Fibroblast of skin of scalp (primary cell): ENCODE data around the gene CRYGB. TPM values are rescaled to one million over a fixed set of nuclear protein-coding genes. Genes with fewer than 3 reads are reported as not detected.
A peak's percentile ranks its signal among the peaks of the same experiment; 100 is the strongest.

Source experiments
- DNase-seq: peaks from one replicate; pipeline ENCODE4 v3.0.0-alpha.2; 2013
- polyA plus RNA-seq, 2 experiments: library from polyadenylated mRNA; unstranded; fragments of 120-200 nt; gene quantifications; one replicate each; pipeline ENCODE4 v1.2.1, GENCODE V29; 2013; ENCODE audit not compliant: insufficient read length in 2 of 2

CRYGB gene, protein sequence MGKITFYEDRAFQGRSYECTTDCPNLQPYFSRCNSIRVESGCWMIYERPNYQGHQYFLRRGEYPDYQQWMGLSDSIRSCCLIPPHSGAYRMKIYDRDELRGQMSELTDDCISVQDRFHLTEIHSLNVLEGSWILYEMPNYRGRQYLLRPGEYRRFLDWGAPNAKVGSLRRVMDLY
- polyA plus RNA-seq (2013, experiment 1 of 2; ENCODE audit: insufficient read length): not detected
- not detected for polyA plus RNA-seq (2013, experiment 2 of 2; ENCODE audit: insufficient read length)

DNA sequence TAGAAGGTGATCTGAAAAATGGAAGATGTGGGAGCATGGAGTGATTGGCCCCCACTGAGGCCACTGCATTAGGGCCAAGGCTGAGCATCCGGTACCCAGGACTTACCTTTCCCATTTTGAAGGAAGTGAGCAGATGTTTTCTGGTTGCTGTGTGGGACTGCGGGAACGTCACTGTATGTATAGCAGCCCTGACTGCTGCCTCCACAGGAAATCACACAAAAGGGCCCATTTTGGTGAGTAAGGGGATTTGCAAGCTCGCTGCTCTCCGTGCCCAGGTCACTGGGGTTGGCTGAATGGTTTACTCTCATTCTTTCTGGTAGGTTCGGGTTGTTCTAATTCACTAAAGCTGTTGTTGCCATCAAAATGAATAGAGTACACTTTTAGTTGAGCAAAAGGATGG lies at the start of gene CRYGB:
Gene CRYGB (minus strand): TSS at position 153 of the 400 bp plus-strand sequence. CDS start 38 bp downstream, at position 115.
- DNase-seq: no peak

DNA sequence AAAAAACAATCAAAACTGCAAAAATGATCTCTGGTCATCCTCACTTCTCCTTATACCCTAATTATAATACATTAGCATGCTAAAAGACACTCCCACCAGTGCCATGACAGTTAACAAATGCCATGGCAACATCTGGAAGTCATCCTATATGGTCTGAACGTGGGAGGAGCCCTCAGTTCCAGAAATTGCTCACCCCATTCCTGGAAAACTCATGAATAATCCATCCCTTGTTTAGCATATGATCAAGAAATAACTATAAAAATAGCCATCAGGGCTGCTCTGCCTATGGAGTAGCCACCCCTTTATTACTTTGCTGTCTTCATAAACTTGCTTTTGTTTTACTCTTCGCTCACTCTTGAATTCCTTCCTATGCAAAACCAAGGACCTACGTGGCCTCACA lies 49.6 kb upstream of the CRYGB start:
- DNase-seq: no peak

DNA sequence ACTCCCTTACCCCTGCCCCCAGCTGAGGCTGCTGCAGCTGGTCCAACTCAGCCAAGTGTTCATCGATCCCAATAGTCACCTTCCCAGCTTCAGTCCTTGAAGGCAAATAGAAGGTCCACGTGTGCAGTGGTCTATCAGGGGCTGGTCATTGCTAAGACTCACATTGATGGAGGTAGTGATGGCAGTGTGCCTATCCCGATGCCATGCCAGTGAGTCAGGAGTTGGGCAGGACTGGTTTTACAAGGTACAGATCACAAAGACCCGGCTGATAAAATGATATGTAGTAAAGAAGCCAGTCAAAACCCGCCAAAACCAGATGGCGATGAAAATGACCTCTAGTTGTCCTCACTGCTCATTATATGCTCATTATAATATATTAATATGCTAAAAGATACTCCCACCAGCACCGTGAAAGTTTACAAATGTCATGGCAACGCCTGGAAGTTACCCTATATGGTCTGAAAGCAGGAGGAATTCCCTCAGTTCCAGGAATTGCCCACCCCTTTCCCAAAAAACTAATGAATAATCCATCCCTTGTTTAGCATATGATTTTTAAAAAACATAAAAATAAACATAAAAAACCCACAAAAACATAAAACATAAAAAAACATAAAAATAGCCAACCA lies 46.8 kb upstream of the CRYGB start:
- no peak for DNase-seq

GRCh38 chr2:208189810-208190503 lies 44.0 kb upstream of the CRYGB start, which contains the start of gene C2orf80:
Gene C2orf80, minus strand, starts transcription at chr2:208190030. Its CDS starts 3,044 bp downstream, at chr2:208186986.
- no peak for DNase-seq

DNA sequence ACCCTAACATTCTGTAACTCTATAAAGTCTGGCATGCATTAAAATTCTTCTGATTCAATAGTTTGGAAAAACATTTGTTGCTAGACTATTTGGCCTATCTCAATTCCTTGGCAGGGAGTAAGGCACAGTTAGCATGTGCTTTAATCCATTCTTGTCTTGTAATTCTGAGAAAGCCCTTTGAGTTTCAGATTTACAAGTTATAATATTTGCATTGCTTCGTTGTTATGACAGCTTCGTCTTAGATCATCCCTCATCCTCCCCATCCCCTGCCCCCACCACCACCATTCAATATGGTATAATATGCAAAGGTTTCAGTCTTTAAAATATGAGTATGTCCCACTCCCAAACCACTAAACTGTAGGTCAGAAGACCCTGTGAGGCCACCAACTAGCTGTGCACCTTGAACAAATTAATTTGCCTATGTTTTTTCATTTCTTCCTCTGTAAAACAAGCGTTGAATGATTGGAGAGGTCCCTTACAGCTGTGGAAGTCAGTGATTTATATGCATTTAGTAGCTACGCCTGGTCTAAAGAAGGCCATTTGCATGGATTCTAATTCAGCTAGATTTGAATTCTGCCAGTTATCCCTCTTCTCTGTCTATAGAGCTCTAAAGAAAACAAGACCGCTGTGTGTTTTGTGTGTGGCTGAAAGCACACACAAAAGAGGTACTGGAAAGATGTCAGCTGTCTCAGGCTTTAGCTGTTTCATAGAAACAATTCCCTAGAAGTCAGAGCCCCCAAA lies 43.3 kb upstream of the CRYGB start:
- no peak for DNase-seq

DNA sequence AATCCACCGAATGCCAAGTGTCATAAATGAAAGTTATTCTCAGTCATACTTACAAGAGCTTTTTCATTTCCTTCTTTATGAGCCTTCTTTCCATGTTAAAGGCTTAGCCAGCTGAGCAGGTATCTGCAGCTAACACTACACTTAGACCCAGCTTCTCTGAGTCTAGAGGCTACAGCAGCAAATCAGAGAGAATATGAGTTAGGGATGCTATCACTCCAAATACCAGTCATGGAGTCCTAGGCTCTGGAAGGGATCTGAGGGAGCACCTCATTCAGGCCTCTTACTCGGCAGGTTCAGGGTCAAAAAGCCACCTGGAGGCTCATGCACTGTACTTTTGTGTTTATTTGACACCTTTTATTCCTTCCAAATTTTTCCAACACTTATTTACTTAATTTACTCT lies 40.9 kb upstream of the CRYGB start:
- no peak for DNase-seq

GRCh38 chr2:208186465-208186864 lies 40.5 kb upstream of the CRYGB start:
- DNase-seq: no peak

- no peak for DNase-seq
Observed at GRCh38 chr2:208183972-208184705, 38.2 kb upstream of the CRYGB start.

GRCh38 chr2:208183526-208183925 lies 37.6 kb upstream of the CRYGB start:
- no peak for DNase-seq

- no peak for DNase-seq
Observed at GRCh38 chr2:208182835-208183234, 36.9 kb upstream of the CRYGB start.

- DNase-seq: no peak
Observed at GRCh38 chr2:208179028-208179609, 33.2 kb upstream of the CRYGB start.

GRCh38 chr2:208175840-208176153 lies 29.8 kb upstream of the CRYGB start:
- DNase-seq: no peak

DNA sequence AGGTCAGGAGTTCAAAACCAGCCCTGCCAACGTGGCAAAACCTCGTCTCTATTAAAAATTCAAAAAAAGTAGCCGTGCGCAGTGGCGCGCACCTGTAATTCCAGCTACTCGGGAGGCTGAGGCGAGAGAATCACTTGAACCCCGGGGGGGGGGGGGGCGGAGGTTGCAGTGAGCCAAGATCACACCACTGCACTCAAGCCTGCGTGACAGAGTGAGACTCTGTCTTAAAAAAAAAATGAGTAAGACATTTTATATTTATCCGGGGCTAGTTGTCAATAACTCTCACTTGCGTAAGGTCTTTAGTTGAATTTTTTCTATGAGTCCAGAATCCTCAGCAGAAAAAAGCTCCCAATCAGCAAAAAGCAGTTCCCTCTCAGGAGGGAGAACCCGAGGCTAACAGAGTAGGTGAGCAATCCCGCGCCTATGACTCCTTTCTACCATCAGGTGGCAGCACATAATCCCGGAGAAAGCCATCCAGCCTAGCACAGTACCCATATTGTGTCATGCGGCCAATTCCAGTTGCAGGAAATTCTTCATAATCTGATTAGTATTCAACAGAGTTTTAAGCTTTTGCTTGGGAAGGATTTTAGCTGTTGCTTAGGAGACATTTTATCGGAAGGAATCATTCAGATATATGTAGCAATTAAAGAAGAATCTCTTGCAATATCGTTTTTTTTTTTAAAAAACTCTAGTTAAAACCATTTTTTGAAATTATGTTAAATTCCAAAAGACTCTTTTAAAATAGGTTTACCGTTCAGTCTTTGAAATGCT lies 29.3 kb upstream of the CRYGB start:
- DNase-seq: peak; percentile 77

GRCh38 chr2:208174144-208174543 lies 28.2 kb upstream of the CRYGB start:
- DNase-seq: no peak

- no peak for DNase-seq
Observed at GRCh38 chr2:208172125-208172524, 26.2 kb upstream of the CRYGB start.

DNA sequence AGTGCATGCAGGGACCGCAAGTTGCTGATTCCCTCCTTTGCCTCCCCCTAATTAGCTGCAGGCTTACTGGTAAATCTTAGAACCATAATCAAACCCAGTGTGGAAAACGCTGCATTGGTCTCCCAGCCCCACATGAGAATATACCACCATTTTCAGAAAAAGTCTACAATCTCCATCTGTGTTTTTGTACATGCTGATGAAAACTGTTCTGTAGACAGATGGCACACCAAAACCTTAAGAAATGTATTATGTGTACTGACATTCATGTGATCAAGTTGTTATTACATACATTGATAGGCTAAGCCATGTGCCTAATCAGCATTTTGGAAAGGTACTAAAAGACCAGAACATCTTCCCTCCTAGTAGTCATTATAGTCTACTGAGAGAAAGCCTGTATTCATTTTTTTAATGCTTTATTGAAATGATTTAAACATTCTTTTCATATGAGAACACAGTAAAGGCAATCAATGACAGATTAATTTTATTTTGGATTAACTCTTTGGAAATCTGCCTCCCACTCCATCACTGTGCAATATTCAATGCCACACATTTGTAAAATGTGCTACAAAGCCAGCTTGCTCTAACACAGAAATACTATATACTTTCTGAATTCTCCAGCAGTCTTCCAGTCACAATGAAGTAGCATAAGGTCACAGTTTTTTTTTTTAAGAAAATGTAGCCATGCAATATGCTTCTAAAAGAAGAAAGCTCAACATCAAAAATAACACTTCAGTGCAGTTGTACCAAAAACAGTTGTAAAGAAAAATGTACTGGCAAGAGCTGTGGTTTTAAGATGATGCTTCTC lies 19.2 kb upstream of the CRYGB start:
- DNase-seq: no peak

DNA sequence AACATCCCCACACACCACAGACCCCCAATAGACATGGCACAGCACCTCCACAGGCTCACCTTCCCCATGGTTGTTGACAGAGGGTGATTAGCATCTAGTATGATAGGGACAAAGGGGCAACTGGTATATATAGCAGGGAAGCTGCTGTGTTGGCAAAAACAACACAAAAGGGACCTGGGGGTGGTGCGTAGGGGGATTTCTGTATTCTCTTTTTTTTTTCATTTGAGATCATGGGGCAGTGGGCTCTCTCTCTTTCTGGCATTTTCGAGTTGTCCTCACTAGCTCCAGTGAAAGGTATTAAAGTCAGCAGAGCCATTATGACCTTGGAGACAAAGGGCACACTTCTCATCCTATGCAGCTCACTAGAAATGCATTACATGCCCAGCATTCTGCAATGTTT lies 17.5 kb upstream of the CRYGB start, which contains the start of gene CRYGA:
Gene CRYGA (minus strand): TSS at position 101 of the 400 bp plus-strand sequence. CDS start 33 bp downstream, at position 68.
- DNase-seq: no peak

DNA sequence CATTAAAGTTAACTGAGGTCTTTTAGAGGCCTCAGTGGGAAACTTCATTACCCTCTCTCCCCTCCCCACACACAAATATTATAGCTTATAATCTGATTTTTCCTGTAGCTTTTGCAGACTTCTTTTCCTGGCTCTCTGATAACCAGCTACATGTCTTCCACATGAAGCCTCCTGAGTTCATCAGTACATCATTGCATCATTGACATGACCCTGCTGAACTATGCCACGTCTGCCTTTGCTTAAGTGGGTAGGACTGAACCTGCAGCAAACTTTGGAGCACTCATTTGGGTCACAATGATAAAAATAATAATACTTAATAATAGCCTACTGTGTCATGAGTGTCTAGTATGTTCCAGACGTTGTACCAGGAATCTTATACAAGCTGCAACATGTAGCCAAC lies 10.5 kb upstream of the CRYGB start:
- DNase-seq: no peak

DNA sequence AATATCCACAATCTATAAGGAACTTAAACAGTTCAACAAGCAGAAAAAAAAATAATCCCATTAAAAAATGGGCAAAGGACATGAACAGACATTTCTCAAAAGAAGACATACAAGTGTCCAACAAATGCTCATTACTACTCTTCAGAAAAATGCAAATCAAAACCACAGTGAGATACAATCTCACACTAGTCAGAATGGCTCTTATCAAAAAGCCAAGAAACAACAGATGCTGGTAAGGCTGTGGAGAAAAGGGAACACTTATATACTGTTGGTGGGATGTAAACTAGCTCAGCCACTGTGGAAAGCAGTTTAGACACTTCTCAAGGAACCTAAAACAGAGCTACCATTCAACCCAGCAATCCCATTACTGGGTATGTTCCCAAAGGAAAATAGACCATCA lies 7.2 kb upstream of the CRYGB start:
- DNase-seq: no peak

GRCh38 chr2:208150956-208151355 lies 5.0 kb upstream of the CRYGB start:
- DNase-seq: no peak
